ENCODE measurements around the gene HTRA3. TPM values are rescaled to one million over a fixed set of nuclear protein-coding genes. Genes with fewer than 3 reads are reported as not detected.

Gene HTRA3
- total RNA-seq, 2 experiments from 2014 or later = not detected

GRCh38 chr4:8343262-8343966 is 73.9 kb downstream of the HTRA3 start:
- Histone ChIP-seq H3K4me1 (ENCODE audit: insufficient read depth, low read length) (no peaks in the 10 kb centered on the region), H3K27ac (ENCODE audit: low read depth in 1 of 2, low read length in 2 of 2) (no peak overlapping the region), H3K9me3 (ENCODE audit: control insufficient read depth in 1 of 2, insufficient read depth in 1 of 2, low read length in 2 of 2) (no peaks in the 10 kb centered on the region), H3K4me3 (ENCODE audit: low read length) (no peak overlapping the region), H3K36me3 (ENCODE audit: insufficient read depth, low read length) (no peaks in the 10 kb centered on the region), H3K27me3 (ENCODE audit: control insufficient read depth in 1 of 2, insufficient read depth in 2 of 2, low read length in 2 of 2) (peaks cover 0 to 4% of the 10 kb centered on the region in 2 experiments)
- Mint-ChIP-seq H3K36me3 (ENCODE audit: low read depth) (no peaks in the 10 kb centered on the region), H3K4me1 (ENCODE audit: low read depth) (no peaks in the 10 kb centered on the region), H3K27ac (no peak overlapping the region), H3K27me3 (peaks cover 5% of the 10 kb centered on the region), H3K9me3 (no peaks in the 10 kb centered on the region), H3K4me3 (no peak overlapping the region)
- ATAC-seq (ENCODE audit: poor library complexity) (no peak), DNase-seq (peak in 1 of 14 experiments; percentile 21)
- POLR2A ChIA-PET = no interaction called here
- CTCF ChIA-PET = no interaction called here
- intact Hi-C loops (cut with DNase I, micrococcal nuclease) = no loop called here
- no peak for TF ChIP-seq CTCF (IDR thresholded peaks at IDR 0.05)

- peaks cover 0 to 4% of the 10 kb centered on the region in 2 experiments for H3K27me3 ChIP-seq (ENCODE audit: control insufficient read depth in 1 of 2, insufficient read depth in 2 of 2, low read length in 2 of 2)
- Mint-ChIP-seq H3K4me1 (ENCODE audit: low read depth) (no peaks in the 10 kb centered on the region), H3K9me3 (no peaks in the 10 kb centered on the region), H3K27ac (no peak overlapping the region), H3K27me3 (peaks cover 5% of the 10 kb centered on the region), H3K4me3 (no peak overlapping the region), H3K36me3 (ENCODE audit: low read depth) (no peaks in the 10 kb centered on the region)
- DNase-seq (peak in 1 of 14 experiments; percentile 2), ATAC-seq (ENCODE audit: poor library complexity) (no peak)
- H3K36me3 ChIP-seq (ENCODE audit: insufficient read depth, low read length) = no peaks in the 10 kb centered on the region
- ChIA-PET POLR2A (no interaction called here), CTCF (no interaction called here)
- TF ChIP-seq CTCF (IDR thresholded peaks at IDR 0.05) = no peak
- no peak overlapping the region for H3K4me3 ChIP-seq (ENCODE audit: low read length)
- H3K27ac ChIP-seq (ENCODE audit: low read depth in 1 of 2, low read length in 2 of 2) = no peak overlapping the region
- H3K9me3 ChIP-seq (ENCODE audit: control insufficient read depth in 1 of 2, insufficient read depth in 1 of 2, low read length in 2 of 2) = no peaks in the 10 kb centered on the region
- intact Hi-C loops (cut with DNase I, micrococcal nuclease) = no loop called here
- H3K4me1 ChIP-seq (ENCODE audit: insufficient read depth, low read length) = no peaks in the 10 kb centered on the region
Observed at GRCh38 chr4:8343967-8344331, 74.4 kb downstream of the HTRA3 start.

GRCh38 chr4:8344377-8344776 is 74.8 kb downstream of the HTRA3 start:
- CTCF ChIA-PET = interaction anchor here (0.5 kb wide), 1 partner anchor 56 kb away, joined by 3 read pairs; no protein-coding TSS in a partner anchor
- no peak overlapping the region for H3K4me3 ChIP-seq (ENCODE audit: low read length)
- no peaks in the 10 kb centered on the region for H3K4me1 ChIP-seq (ENCODE audit: insufficient read depth, low read length)
- DNase-seq = no peak
- H3K9me3 ChIP-seq (ENCODE audit: control insufficient read depth in 1 of 2, insufficient read depth in 1 of 2, low read length in 2 of 2) = no peaks in the 10 kb centered on the region
- no peaks in the 10 kb centered on the region for H3K36me3 Mint-ChIP-seq (ENCODE audit: low read depth)
- no peak overlapping the region for H3K27ac ChIP-seq (ENCODE audit: low read depth in 1 of 2, low read length in 2 of 2)
- TF ChIP-seq CTCF (IDR thresholded peaks at IDR 0.05) = no peak
- intact Hi-C loops (cut with DNase I, micrococcal nuclease) = no loop called here
- ATAC-seq (ENCODE audit: poor library complexity) = no peak
- no peak overlapping the region for H3K4me3 Mint-ChIP-seq
- no peaks in the 10 kb centered on the region for H3K9me3 Mint-ChIP-seq
- H3K27ac Mint-ChIP-seq = no peak overlapping the region
- H3K27me3 ChIP-seq (ENCODE audit: control insufficient read depth in 1 of 2, insufficient read depth in 2 of 2, low read length in 2 of 2) = peaks cover 0 to 4% of the 10 kb centered on the region in 2 experiments
- no peaks in the 10 kb centered on the region for H3K36me3 ChIP-seq (ENCODE audit: insufficient read depth, low read length)
- POLR2A ChIA-PET = no interaction called here
- peaks cover 5% of the 10 kb centered on the region for H3K27me3 Mint-ChIP-seq
- no peaks in the 10 kb centered on the region for H3K4me1 Mint-ChIP-seq (ENCODE audit: low read depth)
